Adrenal gland (tissue), 12 donors: Measurements from ENCODE around the gene LMAN2. TPM values are rescaled to one million over a fixed set of nuclear protein-coding genes. Genes with fewer than 3 reads are reported as not detected.

Experiments
- DNase-seq, 7 donors: peaks; one replicate each; pipeline ENCODE4 v3.0.0-alpha.2; 2019 to 2020
- H3K27ac ChIP-seq, 5 donors: fragments of 200-600 bp; sonication (generic) in 4 of 5; 1 replicate in 3 of 5; 2 replicates in 2 of 5; pipeline versions ENCODE4 v1.5.1 to v1.8.0; 2016 to 2020; ENCODE audit warnings: mild to moderate bottlenecking in 1 of 5
- H3K27me3 ChIP-seq: fragments of 200-600 bp; 2 replicates; pipeline ENCODE4 v1.8.0; 2021
- H3K36me3 ChIP-seq, 2 donors: fragments of 200-600 bp; replicated peaks in 1 of 2; 1 replicate in 1 of 2; 2 replicates in 1 of 2; pipeline versions ENCODE4 v1.5.1 to v1.8.0; 2018 to 2022
- H3K4me1 ChIP-seq, 2 donors: fragments of 200-600 bp; replicated peaks in 1 of 2; 1 replicate in 1 of 2; 2 replicates in 1 of 2; pipeline versions ENCODE4 v1.5.1 to v1.8.0; 2018 to 2021
- H3K4me3 ChIP-seq, 4 donors: fragments of 200-600 bp; sonication (generic) in 3 of 4; one replicate each; pipeline ENCODE4 v1.5.1; 2016 to 2018
- H3K9me3 ChIP-seq, 3 donors: fragments of 200-600 bp; sonication (generic) in 1 of 3; replicated peaks in 1 of 3; 1 replicate in 2 of 3; 2 replicates in 1 of 3; pipeline versions ENCODE4 v1.5.1 to v1.8.0; 2016 to 2021
- CTCF ChIP-seq, 6 experiments: fragments of 450-650 bp in 4 of 6; fragments of 200-600 bp in 2 of 6; sonication (generic) in 1 of 6; IDR thresholded peaks; 1 replicate in 5 of 6; 2 replicates in 1 of 6; pipeline versions ENCODE4 v1.5.1 to v1.8.0; 2016 to 2021; ENCODE audit warnings: antibody characterized with exemption in 6 of 6, mild to moderate bottlenecking in 2 of 6, moderate library complexity in 1 of 6
- POLR2A ChIP-seq, 2 donors: fragments of 450-650 bp; IDR thresholded peaks; one replicate each; pipeline ENCODE4 v1.6.1; 2017; ENCODE audit warnings: antibody characterized with exemption in 2 of 2, mild to moderate bottlenecking in 2 of 2, moderate library complexity in 1 of 2
- WGBS, 4 donors: extraction: QIAGEN DNeasy Blood & Tissue Kit in 2 of 4; methylation state at CpG; one replicate each; pipeline versions ENCODE4 v1.1.5 to v1.1.7; 2013 to 2017; 5-methylcytosine and 5-hydroxymethylcytosine counted together
- intact Hi-C, 2 donors: fragments of 100-400 bp; cut with DNase I; formaldehyde crosslinking; loops; one replicate each; pipeline versions ENCODE4 v1.14.1 to v1.15.0; 2022 to 2023
- polyA plus RNA-seq, 3 donors: library from polyadenylated mRNA; stranded (reverse); fragments of 200-250 nt in 2 of 3; fragments of 350-450 nt in 1 of 3; fragmentation: Illumina TruSeq in 1 of 3; extraction: RNeasy Lipid Tissue Mini Kit (QIAGEN cat#74804) in 1 of 3; gene quantifications; one replicate each; pipeline ENCODE4 v1.2.3, GENCODE V29; 2013 to 2014
- total RNA-seq, 9 donors: library from RNA; depleted of rRNA in 4 of 9; stranded (reverse); fragments of >200 nt in 4 of 9; fragments of 120-200 nt in 1 of 9; fragmentation: NEBNext Ultra II Directional in 1 of 9; extraction: Animal tissue kit (Norgen Biotek cat#: 25700) in 1 of 9; gene quantifications; one replicate each; pipeline versions ENCODE4 v1.1.0 to v1.2.4, GENCODE V29; 2013 to 2023
- donor health status: healthy with polysubstance abuse.
- donor health status: Bipolar disorder and iron deficiency.
- donor health status: DM: yes; HTN: yes; CAD: no.
- donor health status: DM: no; HTN: no; CAD: no.
- donor health status: DM: no; HTN: no; CAD: no.
- donor health status: DM: yes; HTN: yes; CAD: no.

Gene LMAN2
- total and polyA plus RNA-seq, 12 donors = 85.7 to 398 (median 150) TPM

DNA sequence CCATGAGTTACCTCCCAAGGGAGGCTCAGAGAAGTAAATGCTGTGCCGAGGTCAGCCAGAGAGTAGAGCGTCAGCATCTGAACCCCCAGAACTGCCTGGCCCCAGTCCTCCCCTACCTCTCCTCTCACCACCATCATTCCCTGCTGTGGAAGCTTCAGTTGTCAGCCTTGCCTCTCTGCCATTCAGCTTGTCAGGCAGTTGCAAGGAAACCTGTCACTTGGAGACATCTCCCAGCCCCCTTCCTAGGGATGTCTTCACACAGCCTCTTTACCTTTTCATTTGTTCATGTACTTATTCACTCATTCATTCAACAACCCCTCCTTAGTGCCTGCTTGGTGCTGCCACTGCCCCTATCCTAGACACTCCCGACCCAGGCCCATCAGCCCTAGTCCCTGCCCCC, 8.4 kb upstream of the LMAN2 start:
- Histone ChIP-seq H3K27me3 (no peaks in the 10 kb centered on the region), H3K36me3 (no peaks in the 10 kb centered on the region), H3K4me1 (peaks cover 13% of the 10 kb centered on the region in 2 donors), H3K4me3 (no peak overlapping the region), H3K27ac (no peak overlapping the region), H3K9me3 (no peaks in the 10 kb centered on the region)
- DNase-seq = no peak
- TF ChIP-seq CTCF (IDR thresholded peaks at IDR 0.05) (no peak), POLR2A (IDR thresholded peaks at IDR 0.05) (no peak)
- intact Hi-C loops = no loop called here
- whole genome bisulfite sequencing, 4 donors = 77 to 84% (median 78%) methylated on average over 3 of the region's 3 CpGs

DNA sequence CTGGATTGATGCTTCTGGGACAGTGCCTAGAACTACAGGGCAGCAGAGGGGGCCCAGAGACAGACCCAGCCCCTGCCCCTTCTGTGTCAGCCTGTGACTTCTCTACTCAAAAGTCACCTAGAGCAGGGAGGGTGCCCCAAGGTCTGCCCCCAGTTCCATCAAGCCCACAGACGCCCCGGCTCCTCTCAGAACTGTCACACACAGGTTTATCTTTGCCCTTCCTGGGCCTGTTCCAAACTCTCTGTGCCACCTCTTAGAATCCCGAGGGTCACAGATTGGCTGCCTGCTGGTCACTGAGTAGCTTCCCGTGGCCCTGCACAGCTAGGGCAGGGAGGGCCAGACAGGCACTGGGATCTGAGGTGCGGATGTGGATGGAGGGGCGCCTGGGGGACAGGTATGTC, 8.0 kb upstream of the LMAN2 start:
- intact Hi-C loops = no loop called here
- WGBS, 4 donors = 72 to 82% (median 76%) methylated on average over 5 to 6 of the region's 6 CpGs
- DNase-seq = no peak
- no peaks in the 10 kb centered on the region for H3K27me3 ChIP-seq
- TF ChIP-seq POLR2A (IDR thresholded peaks at IDR 0.05) (no peak), CTCF (IDR thresholded peaks at IDR 0.05) (no peak)
- H3K27ac ChIP-seq = no peak overlapping the region
- no peaks in the 10 kb centered on the region for H3K9me3 ChIP-seq
- H3K4me1 ChIP-seq = peaks cover 13% of the 10 kb centered on the region in 2 donors
- H3K36me3 ChIP-seq = no peaks in the 10 kb centered on the region
- no peak overlapping the region for H3K4me3 ChIP-seq

DNA sequence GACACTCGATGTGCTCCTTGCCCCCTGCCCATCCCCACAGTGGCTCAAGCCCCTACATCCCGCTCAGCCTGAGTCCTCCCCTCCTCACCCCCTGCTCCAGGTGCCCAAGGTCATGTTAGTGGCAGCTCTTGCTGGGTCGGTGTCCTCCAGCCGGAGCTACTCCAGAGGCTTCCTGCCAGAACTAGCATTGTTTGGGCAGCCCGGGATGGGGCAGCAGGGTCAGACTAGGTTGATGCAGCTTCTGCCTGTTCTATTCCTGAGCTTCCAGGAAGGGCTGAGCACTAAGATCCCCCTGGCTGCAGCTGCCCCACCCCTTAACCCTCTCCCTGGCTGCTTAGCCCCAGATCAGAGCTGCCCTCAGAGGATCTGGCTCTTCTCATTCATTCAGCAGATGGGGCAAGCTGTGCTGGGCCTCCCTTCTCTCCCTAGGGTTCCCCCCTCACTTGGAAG, 6.9 kb upstream of the LMAN2 start:
- H3K36me3 ChIP-seq = no peaks in the 10 kb centered on the region
- no peak for TF ChIP-seq POLR2A (IDR thresholded peaks at IDR 0.05)
- no peak for TF ChIP-seq CTCF (IDR thresholded peaks at IDR 0.05)
- 10 to 22% (median 20%) methylated on average over 1 to 5 of the region's 5 CpGs for WGBS, 4 donors
- H3K4me3 ChIP-seq = peak overlapping the region in 1 of 4 donors; percentile 40
- H3K9me3 ChIP-seq = no peaks in the 10 kb centered on the region
- no peak overlapping the region for H3K27ac ChIP-seq
- no peaks in the 10 kb centered on the region for H3K27me3 ChIP-seq
- H3K4me1 ChIP-seq = peaks cover 9% of the 10 kb centered on the region in 2 donors
- no peak for DNase-seq
- intact Hi-C loops = no loop called here

DNA sequence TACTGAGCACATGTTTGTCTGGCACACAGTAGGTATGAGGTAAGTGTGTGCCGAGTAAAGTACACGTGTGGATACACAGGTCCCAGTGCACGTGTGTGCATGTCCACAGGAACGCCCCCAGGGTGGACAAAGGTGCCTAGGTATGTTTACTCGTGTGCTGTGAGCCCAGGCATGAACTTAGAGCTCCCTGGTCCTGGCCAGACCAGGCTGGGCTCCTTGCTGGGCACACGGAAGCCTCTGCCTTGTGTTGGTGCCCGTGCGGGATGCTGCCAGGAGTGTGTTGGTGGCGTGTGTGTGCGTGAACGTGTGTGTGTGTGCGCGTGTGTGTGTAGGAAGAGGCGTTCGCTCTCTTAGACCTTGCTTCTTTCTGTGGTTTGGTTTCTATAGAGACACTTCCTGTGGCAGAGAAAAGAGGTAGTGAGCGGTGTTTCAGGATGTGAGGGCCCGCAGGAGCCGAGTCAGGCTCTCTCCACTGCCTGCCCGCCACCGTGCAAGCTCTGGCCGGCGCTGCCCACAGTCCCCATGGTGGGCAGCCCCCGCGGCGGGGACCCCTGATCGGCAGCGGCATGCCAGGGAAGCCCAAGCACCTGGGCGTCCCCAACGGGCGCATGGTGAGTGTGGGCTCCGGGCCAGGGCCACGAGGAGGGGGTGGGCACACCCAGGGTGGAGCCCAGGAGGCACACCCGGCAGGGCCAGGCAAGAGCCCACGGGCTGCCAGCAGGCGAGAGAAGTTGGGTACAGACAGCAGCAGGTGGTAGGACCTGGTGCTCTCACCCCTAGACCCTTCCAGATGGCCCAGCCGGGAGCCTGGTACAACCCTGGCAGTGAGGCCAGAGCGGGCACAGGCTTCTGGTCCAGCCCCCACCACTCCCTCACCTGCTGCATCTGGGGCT, 6.2 kb upstream of the LMAN2 start, which contains the start of gene RGS14:
Gene RGS14 (plus strand): TSS at position 466 of the 893 bp plus-strand sequence. CDS start 101 bp downstream, at position 567.
- peaks cover 2 to 3% of the 10 kb centered on the region in 2 donors for H3K4me1 ChIP-seq
- peak within 1 kb of the TSS in 1 of 4 donors; percentile 40 for H3K4me3 ChIP-seq
- peak in 1 of 7 donors; percentile 20 for DNase-seq
- 37 to 65% (median 46%) methylated on average over 22 to 37 of the region's 37 CpGs for WGBS, 4 donors
- no peaks in the 10 kb centered on the region for H3K36me3 ChIP-seq
- intact Hi-C loops = no loop called here
- no peaks in the 10 kb centered on the region for H3K27me3 ChIP-seq
- TF ChIP-seq POLR2A (IDR thresholded peaks at IDR 0.05) = no peak
- TF ChIP-seq CTCF (IDR thresholded peaks at IDR 0.05) = no peak
- H3K27ac ChIP-seq = no peak within 1 kb of the TSS
- no peaks in the 10 kb centered on the region for H3K9me3 ChIP-seq
